ENCODE data around the gene IFIT1B.

GRCh38 chr10:89332123-89332633 is 45.7 kb upstream of the IFIT1B start:
- TF ChIP-seq CTCF (IDR thresholded peaks at IDR 0.05) = no peak
- TF ChIP-seq POLR2A (IDR thresholded peaks at IDR 0.05) = no peak
- TF ChIP-seq EP300 (IDR thresholded peaks at IDR 0.05; ENCODE audit: low read depth) = no peak

Data from transverse colon (tissue), 3 donors.